ENCODE data around the gene NR2C1.

Gene NR2C1

DNA sequence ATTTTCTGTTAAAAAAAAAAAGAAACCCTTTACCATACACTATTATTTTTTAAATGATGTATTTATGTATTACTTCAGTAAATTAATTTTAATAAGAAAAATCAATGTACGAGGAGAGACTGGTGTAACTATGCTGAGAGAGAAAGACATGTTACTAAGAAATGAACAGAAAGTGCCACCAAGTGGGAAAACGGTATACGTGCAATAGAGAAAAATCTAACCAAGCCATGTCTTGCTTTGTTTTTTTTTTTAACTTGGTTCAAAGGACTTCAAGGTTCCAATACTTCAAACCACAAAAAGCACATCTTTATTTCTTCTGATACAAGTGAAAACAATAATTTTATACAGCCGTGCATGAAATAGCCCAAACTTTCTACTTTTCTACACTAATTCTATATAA lies 92.8 kb downstream of the NR2C1 start:
- H3K23ac ChIP-seq (ENCODE audit: low read length), result no peak overlapping the region
- no peak overlapping the region for H3K18ac ChIP-seq (ENCODE audit: low read length)
- no peak overlapping the region for H2BK120ac ChIP-seq (ENCODE audit: low read depth, low read length)
- no peak overlapping the region for H3K4ac ChIP-seq (ENCODE audit: low read depth, low read length)
- H2AK5ac ChIP-seq (ENCODE audit: low read length), result no peak overlapping the region
- no peak overlapping the region for H4K8ac ChIP-seq (ENCODE audit: low read depth, low read length)
- no peak overlapping the region for H3K56ac ChIP-seq (ENCODE audit: low read length)
- no peaks in the 10 kb centered on the region for H3K79me2 ChIP-seq (ENCODE audit: control insufficient read depth, insufficient read depth, low read length)
- 100% methylated on average over 1 of the region's 4 CpGs for WGBS (ENCODE audit: extremely low coverage, insufficient coverage, low lambda C conversion rate)
- no peak overlapping the region for H3K4me2 ChIP-seq (ENCODE audit: low read length)
- H3K4me1 ChIP-seq (ENCODE audit: control insufficient read depth, low read depth, low read length), result no peaks in the 10 kb centered on the region
- DNase-seq, result no peak
- H3K9ac ChIP-seq (ENCODE audit: low read length), result no peak overlapping the region
- H3K4me3 ChIP-seq (ENCODE audit: low read length), result no peak overlapping the region
- H3K27me3 ChIP-seq (ENCODE audit: insufficient read depth, low read length, poor library complexity), result no peaks in the 10 kb centered on the region
- H3K27ac ChIP-seq (ENCODE audit: low read depth, low read length), result no peak overlapping the region
- no peaks in the 10 kb centered on the region for H3K36me3 ChIP-seq (ENCODE audit: control insufficient read depth, insufficient read depth, low read length)
- H2BK15ac ChIP-seq (replicated peaks; ENCODE audit: low read depth), result no peak overlapping the region
- no peaks in the 10 kb centered on the region for H3K79me1 ChIP-seq (ENCODE audit: low read length)
- H2BK5ac ChIP-seq (ENCODE audit: low read length), result no peak overlapping the region
- H4K5ac ChIP-seq (ENCODE audit: low read length), result no peak overlapping the region

DNA sequence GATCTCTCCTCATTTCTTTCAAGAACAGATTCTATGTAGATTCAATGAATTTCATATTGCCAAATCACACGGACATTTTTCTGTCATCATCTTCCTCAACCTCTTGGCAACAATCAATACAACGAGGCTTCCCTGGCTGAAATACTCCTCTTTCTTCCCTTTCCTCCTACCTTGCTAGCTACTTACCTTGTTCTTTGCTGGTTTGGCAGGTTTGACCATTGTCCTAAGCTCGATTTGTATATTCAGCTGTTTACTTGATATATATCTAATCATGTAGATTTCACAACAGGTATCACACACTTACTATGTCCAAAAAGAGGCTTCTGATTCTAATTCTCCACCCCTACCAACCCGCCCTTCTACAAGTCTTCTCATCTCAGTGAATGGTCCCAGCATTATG lies 93.5 kb downstream of the NR2C1 start:
- Histone ChIP-seq H2BK15ac (replicated peaks; ENCODE audit: low read depth) (no peak overlapping the region), H3K79me1 (ENCODE audit: low read length) (no peaks in the 10 kb centered on the region), H3K4me3 (ENCODE audit: low read length) (no peak overlapping the region), H3K79me2 (ENCODE audit: control insufficient read depth, insufficient read depth, low read length) (no peaks in the 10 kb centered on the region), H3K36me3 (ENCODE audit: control insufficient read depth, insufficient read depth, low read length) (no peaks in the 10 kb centered on the region), H3K23ac (ENCODE audit: low read length) (no peak overlapping the region), H3K4ac (ENCODE audit: low read depth, low read length) (no peak overlapping the region), H3K27ac (ENCODE audit: low read depth, low read length) (no peak overlapping the region), H4K8ac (ENCODE audit: low read depth, low read length) (no peak overlapping the region), H3K4me1 (ENCODE audit: control insufficient read depth, low read depth, low read length) (no peaks in the 10 kb centered on the region), H2BK5ac (ENCODE audit: low read length) (no peak overlapping the region), H2AK5ac (ENCODE audit: low read length) (no peak overlapping the region), H3K4me2 (ENCODE audit: low read length) (no peak overlapping the region), H3K18ac (ENCODE audit: low read length) (no peak overlapping the region), H3K9ac (ENCODE audit: low read length) (no peak overlapping the region), H3K56ac (ENCODE audit: low read length) (no peak overlapping the region), H3K27me3 (ENCODE audit: insufficient read depth, low read length, poor library complexity) (no peaks in the 10 kb centered on the region), H2BK120ac (ENCODE audit: low read depth, low read length) (no peak overlapping the region), H4K5ac (ENCODE audit: low read length) (no peak overlapping the region)
- no peak for DNase-seq
- WGBS (ENCODE audit: extremely low coverage, insufficient coverage, low lambda C conversion rate), result no CpG with 5 or more reads among the region's 4 CpGs

GRCh38 chr12:94977766-94978468 lies 95.5 kb downstream of the NR2C1 start:
- no CpG with 5 or more reads among the region's 4 CpGs for WGBS (ENCODE audit: extremely low coverage, insufficient coverage, low lambda C conversion rate)
- Histone ChIP-seq H3K27ac (ENCODE audit: low read depth, low read length) (no peak overlapping the region), H2BK15ac (replicated peaks; ENCODE audit: low read depth) (no peak overlapping the region)

DNA sequence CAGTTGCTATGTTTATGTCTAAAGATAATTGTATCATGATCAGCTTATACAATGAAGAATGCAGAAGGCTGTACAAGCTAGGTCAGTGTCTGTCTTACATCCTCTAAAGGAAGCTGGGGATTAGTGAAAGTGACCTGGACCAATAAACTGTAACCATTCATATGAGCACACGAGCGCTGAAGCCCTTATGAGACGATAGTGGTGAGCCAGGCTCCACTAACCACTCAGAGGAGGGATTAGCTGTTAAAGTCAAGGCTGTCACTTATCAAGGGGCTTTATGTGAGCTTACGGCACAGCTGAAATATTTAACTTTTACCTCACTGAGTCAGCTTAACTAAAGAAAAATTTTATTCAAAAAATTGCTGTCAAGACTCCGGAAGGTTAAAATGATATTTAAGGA lies 100.2 kb downstream of the NR2C1 start:
- Histone ChIP-seq H2AK5ac (ENCODE audit: low read length) (no peak overlapping the region), H4K8ac (ENCODE audit: low read depth, low read length) (no peak overlapping the region), H3K23ac (ENCODE audit: low read length) (no peak overlapping the region), H4K5ac (ENCODE audit: low read length) (no peak overlapping the region), H3K4me1 (ENCODE audit: control insufficient read depth, low read depth, low read length) (no peaks in the 10 kb centered on the region), H2BK120ac (ENCODE audit: low read depth, low read length) (no peak overlapping the region), H2BK15ac (replicated peaks; ENCODE audit: low read depth) (no peak overlapping the region), H3K18ac (ENCODE audit: low read length) (no peak overlapping the region), H3K4ac (ENCODE audit: low read depth, low read length) (no peak overlapping the region), H3K4me2 (ENCODE audit: low read length) (no peak overlapping the region), H3K4me3 (ENCODE audit: low read length) (no peak overlapping the region), H3K56ac (ENCODE audit: low read length) (no peak overlapping the region), H3K79me2 (ENCODE audit: control insufficient read depth, insufficient read depth, low read length) (no peaks in the 10 kb centered on the region), H3K27ac (ENCODE audit: low read depth, low read length) (no peak overlapping the region), H2BK5ac (ENCODE audit: low read length) (no peak overlapping the region), H3K36me3 (ENCODE audit: control insufficient read depth, insufficient read depth, low read length) (no peaks in the 10 kb centered on the region), H3K79me1 (ENCODE audit: low read length) (no peaks in the 10 kb centered on the region), H3K27me3 (ENCODE audit: insufficient read depth, low read length, poor library complexity) (no peaks in the 10 kb centered on the region), H3K9ac (ENCODE audit: low read length) (no peak overlapping the region)
- WGBS (ENCODE audit: extremely low coverage, insufficient coverage, low lambda C conversion rate), result no CpG with 5 or more reads among the region's 5 CpGs
- no peak for DNase-seq

More at GRCh38 chr12:94977766-94978468, 95.5 kb downstream of the NR2C1 start:
- no peaks in the 10 kb centered on the region for H3K36me3 ChIP-seq (ENCODE audit: control insufficient read depth, insufficient read depth, low read length)
- no peak overlapping the region for H4K8ac ChIP-seq (ENCODE audit: low read depth, low read length)
- no peak overlapping the region for H3K9ac ChIP-seq (ENCODE audit: low read length)
- H3K23ac ChIP-seq (ENCODE audit: low read length), result no peak overlapping the region
- no peak overlapping the region for H3K56ac ChIP-seq (ENCODE audit: low read length)
- H2AK5ac ChIP-seq (ENCODE audit: low read length), result no peak overlapping the region
- H3K79me2 ChIP-seq (ENCODE audit: control insufficient read depth, insufficient read depth, low read length), result no peaks in the 10 kb centered on the region
- no peak overlapping the region for H2BK5ac ChIP-seq (ENCODE audit: low read length)
- no peak overlapping the region for H3K4me3 ChIP-seq (ENCODE audit: low read length)
- H3K27me3 ChIP-seq (ENCODE audit: insufficient read depth, low read length, poor library complexity), result no peaks in the 10 kb centered on the region
- no peaks in the 10 kb centered on the region for H3K4me1 ChIP-seq (ENCODE audit: control insufficient read depth, low read depth, low read length)
- H3K18ac ChIP-seq (ENCODE audit: low read length), result no peak overlapping the region
- H2BK120ac ChIP-seq (ENCODE audit: low read depth, low read length), result no peak overlapping the region
- no peaks in the 10 kb centered on the region for H3K79me1 ChIP-seq (ENCODE audit: low read length)
- H3K4ac ChIP-seq (ENCODE audit: low read depth, low read length), result no peak overlapping the region
- H3K4me2 ChIP-seq (ENCODE audit: low read length), result no peak overlapping the region
- H4K5ac ChIP-seq (ENCODE audit: low read length), result no peak overlapping the region
- no peak for DNase-seq

DNA sequence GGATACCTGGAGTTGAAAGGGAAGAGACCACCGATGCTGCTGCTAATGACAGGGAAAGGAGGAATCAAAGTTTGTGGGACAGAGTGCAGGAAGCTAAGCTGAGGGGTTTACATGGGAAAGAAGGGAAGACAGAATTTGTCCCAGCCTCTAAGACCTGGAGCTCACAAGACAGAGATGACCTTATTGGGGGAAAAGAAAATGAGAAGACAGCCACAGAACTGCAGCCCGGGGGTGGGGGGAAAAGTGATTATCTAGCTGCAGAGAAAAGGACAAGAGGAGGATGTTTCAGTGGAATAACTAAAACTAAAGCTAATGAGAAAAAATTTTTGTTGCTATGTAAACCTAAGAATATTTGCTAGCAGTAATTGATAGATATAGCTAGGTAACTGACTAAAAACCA lies 100.6 kb downstream of the NR2C1 start:
- no peak overlapping the region for H2AK5ac ChIP-seq (ENCODE audit: low read length)
- no peak overlapping the region for H4K8ac ChIP-seq (ENCODE audit: low read depth, low read length)
- H3K79me1 ChIP-seq (ENCODE audit: low read length), result no peaks in the 10 kb centered on the region
- H3K27ac ChIP-seq (ENCODE audit: low read depth, low read length), result no peak overlapping the region
- H4K5ac ChIP-seq (ENCODE audit: low read length), result no peak overlapping the region
- no peak overlapping the region for H3K9ac ChIP-seq (ENCODE audit: low read length)
- no peaks in the 10 kb centered on the region for H3K79me2 ChIP-seq (ENCODE audit: control insufficient read depth, insufficient read depth, low read length)
- H2BK5ac ChIP-seq (ENCODE audit: low read length), result no peak overlapping the region
- H3K4me2 ChIP-seq (ENCODE audit: low read length), result no peak overlapping the region
- WGBS (ENCODE audit: extremely low coverage, insufficient coverage, low lambda C conversion rate), result no CpG with 5 or more reads among the region's 2 CpGs
- no peak overlapping the region for H3K56ac ChIP-seq (ENCODE audit: low read length)
- H3K4me1 ChIP-seq (ENCODE audit: control insufficient read depth, low read depth, low read length), result no peaks in the 10 kb centered on the region
- no peaks in the 10 kb centered on the region for H3K27me3 ChIP-seq (ENCODE audit: insufficient read depth, low read length, poor library complexity)
- no peak overlapping the region for H3K23ac ChIP-seq (ENCODE audit: low read length)
- H3K36me3 ChIP-seq (ENCODE audit: control insufficient read depth, insufficient read depth, low read length), result no peaks in the 10 kb centered on the region
- H2BK15ac ChIP-seq (replicated peaks; ENCODE audit: low read depth), result no peak overlapping the region
- no peak overlapping the region for H3K4me3 ChIP-seq (ENCODE audit: low read length)
- no peak overlapping the region for H3K18ac ChIP-seq (ENCODE audit: low read length)
- no peak overlapping the region for H3K4ac ChIP-seq (ENCODE audit: low read depth, low read length)
- H2BK120ac ChIP-seq (ENCODE audit: low read depth, low read length), result no peak overlapping the region
- DNase-seq, result no peak

DNA sequence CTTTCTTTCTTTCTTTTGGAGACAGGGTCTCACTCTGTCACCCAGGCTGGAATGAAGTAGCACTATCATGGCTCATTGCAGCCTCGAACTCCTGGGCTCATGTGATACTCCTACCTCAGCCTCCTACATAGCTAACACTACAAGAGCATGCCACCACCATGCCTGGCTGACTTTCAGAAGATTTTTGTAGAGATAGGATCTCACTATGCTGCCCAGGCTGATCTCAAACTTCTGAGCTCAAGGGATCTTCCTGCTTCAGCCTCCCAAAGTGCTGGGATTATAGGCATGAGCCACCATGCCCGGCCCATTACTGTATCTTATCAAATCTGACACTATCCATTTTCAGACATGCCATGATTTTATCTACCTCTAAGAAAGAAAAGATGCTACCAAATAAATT lies 101.5 kb downstream of the NR2C1 start:
- Histone ChIP-seq H3K79me1 (ENCODE audit: low read length) (no peaks in the 10 kb centered on the region), H4K8ac (ENCODE audit: low read depth, low read length) (no peak overlapping the region), H3K18ac (ENCODE audit: low read length) (no peak overlapping the region), H3K23ac (ENCODE audit: low read length) (no peak overlapping the region), H3K4me1 (ENCODE audit: control insufficient read depth, low read depth, low read length) (no peaks in the 10 kb centered on the region), H3K4ac (ENCODE audit: low read depth, low read length) (no peak overlapping the region), H2BK5ac (ENCODE audit: low read length) (no peak overlapping the region), H2BK15ac (replicated peaks; ENCODE audit: low read depth) (no peak overlapping the region), H3K27me3 (ENCODE audit: insufficient read depth, low read length, poor library complexity) (no peaks in the 10 kb centered on the region), H2BK120ac (ENCODE audit: low read depth, low read length) (no peak overlapping the region), H3K4me3 (ENCODE audit: low read length) (no peak overlapping the region), H2AK5ac (ENCODE audit: low read length) (no peak overlapping the region), H3K9ac (ENCODE audit: low read length) (no peak overlapping the region), H3K4me2 (ENCODE audit: low read length) (no peak overlapping the region), H3K36me3 (ENCODE audit: control insufficient read depth, insufficient read depth, low read length) (no peaks in the 10 kb centered on the region), H3K79me2 (ENCODE audit: control insufficient read depth, insufficient read depth, low read length) (no peaks in the 10 kb centered on the region), H3K27ac (ENCODE audit: low read depth, low read length) (no peak overlapping the region), H3K56ac (ENCODE audit: low read length) (no peak overlapping the region), H4K5ac (ENCODE audit: low read length) (no peak overlapping the region)
- no CpG with 5 or more reads among the region's 2 CpGs for WGBS (ENCODE audit: extremely low coverage, insufficient coverage, low lambda C conversion rate)
- no peak for DNase-seq
